Measurements from ENCODE around the gene CLCN4.

The CLCN4 gene

GRCh38 chrX:10197279-10198210 is 40.8 kb downstream of the CLCN4 start:
- DNase-seq (ENCODE audit: low read depth in 2 of 2): no peak

- DNase-seq (ENCODE audit: low read depth in 2 of 2): no peak
These were observed 41.5 kb downstream of the CLCN4 start for GRCh38 chrX:10198254-10198653.

DNA sequence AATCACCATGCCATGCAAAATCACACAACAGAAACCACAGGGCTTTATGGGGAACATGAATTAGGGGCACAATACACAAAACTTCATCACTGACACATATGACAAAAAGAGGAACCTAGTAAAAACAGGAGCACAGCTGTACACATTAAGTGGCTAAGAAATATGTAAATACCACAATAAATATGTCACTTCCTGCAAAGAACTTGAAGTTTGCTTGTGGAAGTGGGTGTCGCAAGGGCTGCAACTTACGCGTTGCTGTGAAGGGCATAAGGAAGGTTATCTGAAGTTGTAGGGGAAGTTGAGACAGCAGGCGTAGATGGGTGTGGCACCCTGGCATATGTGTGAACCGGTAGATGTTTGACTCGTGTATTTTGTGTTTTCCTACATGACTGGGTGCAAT is 42.4 kb downstream of the CLCN4 start:
- no peak for DNase-seq (ENCODE audit: low read depth in 2 of 2)

DNA sequence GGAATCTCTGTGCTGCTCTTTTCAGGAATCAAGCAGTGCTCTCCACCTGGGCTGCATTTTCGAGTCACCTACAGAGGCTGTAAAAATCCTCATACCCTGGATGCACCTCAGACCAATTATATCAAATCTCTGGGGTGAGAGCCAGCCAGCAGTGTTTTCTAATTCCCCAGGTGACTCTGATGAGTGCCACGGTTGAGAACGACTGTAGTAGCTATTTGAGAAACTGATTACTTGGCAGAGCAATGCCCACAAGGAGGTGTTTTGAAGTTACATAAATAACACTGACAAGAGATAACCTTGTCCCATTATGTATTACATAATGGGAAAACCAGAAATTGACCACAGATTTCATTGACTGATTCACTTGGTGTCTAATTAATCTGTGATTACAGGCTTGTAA is 46.8 kb downstream of the CLCN4 start:
- no peak for DNase-seq (ENCODE audit: low read depth in 2 of 2)

DNA sequence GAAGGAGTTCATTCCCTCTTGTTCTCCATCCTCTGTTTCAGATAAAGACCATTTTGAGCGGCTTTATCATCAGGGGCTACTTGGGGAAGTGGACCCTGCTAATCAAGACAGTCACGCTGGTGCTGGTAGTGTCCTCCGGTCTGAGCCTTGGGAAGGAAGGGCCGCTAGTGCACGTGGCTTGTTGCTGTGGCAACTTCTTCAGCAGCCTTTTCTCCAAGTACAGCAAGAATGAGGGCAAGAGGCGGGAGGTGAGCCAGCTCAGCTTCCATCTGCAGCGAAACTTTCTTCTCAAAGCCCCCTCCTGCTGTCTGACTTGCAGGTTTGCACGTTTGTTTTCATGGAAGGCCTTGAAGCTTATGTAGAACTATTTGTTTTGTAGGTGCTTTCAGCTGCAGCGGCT is 49.5 kb downstream of the CLCN4 start:
- DNase-seq (ENCODE audit: low read depth in 2 of 2): no peak

GRCh38 chrX:10208281-10208856 is 51.6 kb downstream of the CLCN4 start:
- DNase-seq (ENCODE audit: low read depth in 2 of 2): no peak

DNA sequence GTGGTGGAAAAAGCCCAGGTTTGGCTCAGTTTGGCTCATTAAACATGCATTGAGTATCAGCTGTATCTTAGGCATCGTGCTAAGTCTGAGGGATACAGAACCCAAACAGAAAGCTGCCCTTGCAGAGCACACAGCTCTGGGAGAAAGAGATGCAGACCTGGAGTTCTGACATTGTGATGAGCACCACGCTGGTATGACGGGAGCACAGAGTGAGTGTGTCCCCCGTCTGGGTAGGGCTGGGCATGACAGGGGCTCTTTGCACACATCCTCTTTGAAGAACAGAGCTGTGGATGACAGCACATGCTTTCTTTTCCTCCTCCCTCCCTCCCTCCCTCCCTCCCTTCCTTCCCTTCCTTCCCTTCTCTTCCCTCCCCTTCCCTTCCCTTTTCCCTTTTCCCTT is 52.2 kb downstream of the CLCN4 start:
- no peak for DNase-seq (ENCODE audit: low read depth in 2 of 2)

GRCh38 chrX:10212395-10212794 is 55.6 kb downstream of the CLCN4 start:
- no peak for DNase-seq (ENCODE audit: low read depth in 2 of 2)

DNA sequence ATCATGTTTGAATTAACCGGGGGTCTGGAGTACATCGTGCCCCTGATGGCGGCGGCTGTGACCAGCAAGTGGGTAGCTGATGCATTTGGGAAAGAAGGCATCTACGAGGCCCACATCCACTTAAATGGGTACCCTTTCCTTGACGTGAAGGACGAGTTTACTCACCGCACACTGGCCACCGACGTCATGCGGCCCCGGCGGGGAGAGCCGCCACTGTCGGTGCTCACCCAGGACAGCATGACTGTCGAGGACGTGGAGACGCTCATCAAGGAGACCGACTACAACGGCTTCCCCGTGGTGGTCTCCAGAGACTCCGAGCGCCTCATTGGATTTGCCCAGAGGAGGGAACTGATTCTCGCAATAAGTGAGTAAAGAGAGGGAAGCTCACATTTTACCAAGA is 56.9 kb downstream of the CLCN4 start:
- DNase-seq (ENCODE audit: low read depth in 2 of 2): no peak

- DNase-seq (ENCODE audit: low read depth in 2 of 2): no peak
These were observed 59.4 kb downstream of the CLCN4 start for GRCh38 chrX:10216208-10216607.

DNA sequence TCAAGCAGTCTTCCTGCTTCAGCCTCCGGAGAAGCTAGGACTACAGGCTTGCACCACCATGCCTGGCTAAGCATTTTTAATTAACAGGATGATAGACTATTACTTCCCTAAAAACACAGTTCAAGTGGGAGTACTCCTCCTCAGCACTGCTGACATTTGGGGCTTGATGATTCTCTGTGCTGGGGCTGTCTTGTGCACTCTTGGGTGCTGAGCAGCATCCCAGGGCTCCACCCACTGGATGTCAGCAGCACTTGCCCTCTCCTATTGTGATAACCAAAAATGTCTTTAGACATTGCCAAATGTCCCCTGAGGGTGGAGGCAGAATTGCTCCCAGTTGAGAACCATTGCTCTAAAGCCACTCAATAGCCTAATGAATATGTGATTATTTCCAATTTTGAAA is 60.4 kb downstream of the CLCN4 start:
- DNase-seq (ENCODE audit: low read depth in 2 of 2): no peak

DNA sequence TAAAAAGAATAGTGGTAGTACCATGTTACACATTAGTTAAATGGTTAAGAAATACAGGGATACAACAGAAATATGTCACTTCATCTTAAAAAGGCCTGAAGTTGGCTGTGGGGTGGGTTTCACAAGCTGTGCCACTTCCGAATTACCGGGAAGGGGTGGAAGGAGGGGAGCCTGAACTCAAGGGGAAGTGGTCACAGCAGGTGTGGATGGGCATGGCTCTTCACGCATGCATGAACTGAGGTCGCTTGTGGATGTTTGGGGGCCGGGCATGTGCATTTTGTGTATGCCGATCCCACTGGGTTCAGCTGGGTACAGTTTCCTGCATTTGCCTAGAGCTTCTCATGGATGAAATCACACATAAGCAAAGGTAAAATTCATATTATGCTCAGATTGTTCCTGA is 64.9 kb downstream of the CLCN4 start:
- DNase-seq (ENCODE audit: low read depth in 2 of 2): no peak

- no peak for DNase-seq (ENCODE audit: low read depth in 2 of 2)
These were observed 66.5 kb downstream of the CLCN4 start for GRCh38 chrX:10223276-10223675.

- DNase-seq (ENCODE audit: low read depth in 2 of 2): no peak
These were observed 67.0 kb downstream of the CLCN4 start for GRCh38 chrX:10223781-10224180.

DNA sequence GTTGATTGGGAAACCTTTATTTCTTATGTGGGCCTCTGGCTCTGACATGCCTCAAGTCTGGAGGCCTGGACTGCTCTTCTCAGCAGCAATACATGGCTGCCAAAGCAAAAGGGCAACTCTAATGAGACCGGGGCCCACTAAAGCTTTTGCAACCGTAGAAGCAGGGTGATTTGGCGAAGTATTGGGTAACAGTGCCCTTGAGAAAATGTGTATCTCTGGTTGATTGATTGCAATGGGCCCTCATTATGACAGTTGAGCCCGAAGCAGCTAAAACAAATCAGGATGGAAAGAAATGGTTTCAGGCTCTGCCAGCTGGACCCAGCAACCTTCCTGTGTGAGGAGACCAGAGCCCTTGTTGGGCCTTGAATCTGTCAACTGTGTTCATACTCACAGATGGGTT is 73.4 kb downstream of the CLCN4 start:
- no peak for DNase-seq (ENCODE audit: low read depth in 2 of 2)

- DNase-seq (ENCODE audit: low read depth in 2 of 2): no peak
These were observed 74.7 kb downstream of the CLCN4 start for GRCh38 chrX:10231461-10231860.

DNA sequence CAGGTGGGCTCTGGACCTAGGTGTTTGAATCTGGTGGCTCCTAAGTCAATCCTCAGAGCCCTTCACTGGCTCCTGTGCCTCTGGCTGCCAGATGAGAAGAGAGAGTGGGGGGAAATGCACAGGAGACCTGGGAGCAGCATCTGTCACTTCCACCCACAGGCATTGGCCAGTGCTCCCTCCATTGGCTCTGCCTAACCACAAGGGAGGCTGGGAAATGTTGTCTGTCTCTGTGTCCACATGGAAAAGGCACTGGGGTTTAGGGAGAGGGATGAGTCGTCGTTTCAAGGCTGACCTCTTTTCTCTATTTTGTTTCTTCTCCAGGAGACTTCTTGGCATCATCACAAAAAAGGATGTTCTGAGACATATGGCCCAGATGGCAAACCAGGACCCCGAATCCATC is 76.4 kb downstream of the CLCN4 start:
- DNase-seq (ENCODE audit: low read depth in 2 of 2): no peak

DNA sequence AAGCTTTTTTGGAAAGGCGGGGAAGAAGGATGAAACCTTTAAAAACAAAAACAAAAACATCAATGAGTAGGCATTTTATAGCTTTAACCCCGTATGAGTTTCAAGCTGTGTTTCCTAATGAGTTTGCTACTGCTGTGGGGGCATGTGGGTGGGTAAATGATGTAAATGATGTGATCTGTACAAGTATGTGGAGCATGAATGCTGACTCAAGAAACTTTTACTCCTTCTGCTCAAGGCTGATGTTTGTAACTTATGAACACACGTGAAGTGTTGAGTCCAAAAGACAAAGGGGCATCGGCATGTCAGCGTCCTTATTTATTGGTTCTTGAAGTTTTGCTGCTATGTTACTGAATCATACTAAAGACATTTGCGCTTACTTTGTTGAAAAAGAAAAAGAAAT is 76.9 kb downstream of the CLCN4 start:
- no peak for DNase-seq (ENCODE audit: low read depth in 2 of 2)

GRCh38 chrX:10235851-10236250 is 79.1 kb downstream of the CLCN4 start:
- no peak for DNase-seq (ENCODE audit: low read depth in 2 of 2)

- no peak for DNase-seq (ENCODE audit: low read depth in 2 of 2)
These were observed 80.5 kb downstream of the CLCN4 start for GRCh38 chrX:10237241-10237640.

GRCh38 chrX:10239611-10240064 is 82.9 kb downstream of the CLCN4 start:
- DNase-seq (ENCODE audit: low read depth in 2 of 2): no peak

GRCh38 chrX:10240918-10241317 is 84.1 kb downstream of the CLCN4 start:
- no peak for DNase-seq (ENCODE audit: low read depth in 2 of 2)

- no peak for DNase-seq (ENCODE audit: low read depth in 2 of 2)
These were observed 85.3 kb downstream of the CLCN4 start for GRCh38 chrX:10242026-10242425.

Measured in stimulated activated CD4-positive, alpha-beta T cell treated with anti-CD3 and anti-CD28 coated beads, Interleukin-4, amount 100 ng/mL, for 48 hours (primary cell).